NCI-H82 treated with DMSO at 0.1 percent for 48 hours (cell line): ENCODE data around the gene SMARCD3.

Experiments
- DNase-seq: peaks from one replicate; lab custom pipeline; 2025; ENCODE audit not compliant: unreplicated experiment; lab: John Stamatoyannopoulos, UW

SMARCD3 gene

DNA sequence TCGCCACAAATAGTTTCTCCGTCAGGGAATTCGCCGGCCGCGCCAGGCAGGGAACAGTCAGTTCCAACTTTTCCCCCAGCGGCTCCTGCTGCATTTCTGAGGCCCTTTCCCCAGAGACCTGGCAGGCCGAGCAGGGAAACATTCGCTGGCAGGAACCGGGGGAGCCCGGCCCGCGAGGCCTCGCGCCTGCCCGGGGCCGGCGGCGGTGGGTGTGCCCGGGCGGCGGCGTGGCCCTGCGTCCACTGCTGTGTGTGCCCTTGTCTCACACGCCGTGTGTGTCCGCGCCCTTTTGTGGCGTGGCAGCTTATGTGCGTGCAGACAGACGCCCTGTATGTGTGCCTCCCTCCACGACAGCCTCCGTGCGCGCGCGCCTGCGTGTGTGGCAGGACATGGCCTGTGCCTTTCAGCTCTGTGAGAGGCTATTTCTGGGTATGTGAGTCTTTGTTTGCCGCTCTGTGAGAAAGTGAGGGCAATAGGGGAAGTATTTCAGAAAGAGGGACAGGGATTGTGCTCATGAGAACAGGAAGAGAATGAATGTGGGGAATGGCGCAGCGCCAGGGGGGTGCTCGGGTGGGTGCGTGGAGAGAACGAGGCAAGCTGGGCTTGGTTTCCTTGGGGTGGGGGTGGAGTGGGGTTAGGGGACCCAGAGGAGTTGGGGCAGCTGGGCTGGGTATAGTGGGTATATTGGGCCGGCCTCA lies 689 bp upstream of the SMARCD3 start:
- DNase-seq = no peak

DNA sequence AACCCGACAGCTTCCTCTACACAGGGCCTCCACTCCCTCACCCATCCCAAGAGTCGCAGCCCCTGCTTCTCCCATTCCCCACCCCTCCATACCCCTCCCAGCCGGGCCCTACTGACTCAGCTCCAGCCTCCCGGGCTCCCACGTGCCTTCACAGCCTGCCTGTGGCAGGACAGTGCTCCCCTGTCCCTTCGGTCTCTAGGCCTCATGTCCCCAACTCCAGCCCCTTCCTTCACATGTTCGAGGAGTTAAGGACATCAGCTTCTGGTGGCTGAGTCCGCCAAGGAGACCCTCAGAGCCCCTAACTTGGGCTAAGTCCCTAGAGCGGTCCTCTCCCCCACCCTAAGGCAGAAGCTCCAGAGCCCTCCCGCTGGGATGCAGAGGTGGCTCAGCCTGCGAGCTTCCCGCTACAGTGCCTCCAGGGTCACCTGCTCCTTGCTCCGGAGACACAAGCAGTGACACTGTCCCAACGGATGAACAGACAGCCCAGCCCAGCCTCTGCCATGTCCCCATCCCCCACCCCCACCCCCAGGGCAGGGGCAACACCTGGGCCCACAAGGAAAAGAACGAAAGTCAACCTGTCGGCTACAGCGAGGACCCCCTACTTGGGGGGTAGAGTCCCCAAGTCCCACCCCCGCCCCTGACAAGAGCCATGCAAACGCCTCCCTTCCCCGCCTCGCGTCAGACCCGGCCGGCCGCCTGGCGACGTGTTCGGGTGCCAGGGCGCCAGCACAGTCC lies 716 bp downstream of the SMARCD3 start:
- no peak for DNase-seq

DNA sequence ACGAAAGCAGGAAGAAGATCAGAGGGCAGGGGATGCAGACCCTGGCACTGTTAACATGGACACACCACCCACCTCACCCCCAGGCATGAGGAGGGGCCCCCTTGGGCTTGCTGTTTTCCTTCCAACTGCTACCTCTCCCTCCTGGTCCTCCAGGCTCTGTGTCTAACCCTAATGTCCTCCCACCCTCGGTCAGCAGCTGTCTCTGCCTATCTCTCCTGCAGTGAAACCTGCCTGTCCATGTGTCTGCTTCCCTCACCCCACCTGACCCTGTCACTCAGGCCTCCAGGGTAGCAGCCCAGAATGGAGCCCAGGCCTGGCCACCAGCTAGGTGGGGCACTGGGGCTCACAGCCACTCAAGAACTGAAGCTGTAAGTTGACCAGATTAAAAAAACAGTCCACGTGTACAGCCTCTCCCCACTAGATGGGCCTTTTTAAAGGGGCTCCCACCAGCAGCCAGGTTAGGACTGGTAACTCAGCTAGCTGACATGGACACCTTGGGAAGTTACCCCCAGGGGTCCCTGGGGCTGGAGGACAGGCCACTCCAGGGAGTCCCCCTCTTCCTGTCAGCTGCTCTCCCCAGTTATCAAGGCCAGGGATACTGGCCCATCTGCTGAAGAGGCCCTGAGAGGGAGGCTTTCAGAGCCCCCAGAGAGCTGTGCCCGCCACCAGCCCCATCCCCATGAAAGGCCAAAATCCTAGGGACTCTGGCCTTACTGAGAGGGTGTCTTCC lies 1.5 kb downstream of the SMARCD3 start:
- DNase-seq = no peak

DNA sequence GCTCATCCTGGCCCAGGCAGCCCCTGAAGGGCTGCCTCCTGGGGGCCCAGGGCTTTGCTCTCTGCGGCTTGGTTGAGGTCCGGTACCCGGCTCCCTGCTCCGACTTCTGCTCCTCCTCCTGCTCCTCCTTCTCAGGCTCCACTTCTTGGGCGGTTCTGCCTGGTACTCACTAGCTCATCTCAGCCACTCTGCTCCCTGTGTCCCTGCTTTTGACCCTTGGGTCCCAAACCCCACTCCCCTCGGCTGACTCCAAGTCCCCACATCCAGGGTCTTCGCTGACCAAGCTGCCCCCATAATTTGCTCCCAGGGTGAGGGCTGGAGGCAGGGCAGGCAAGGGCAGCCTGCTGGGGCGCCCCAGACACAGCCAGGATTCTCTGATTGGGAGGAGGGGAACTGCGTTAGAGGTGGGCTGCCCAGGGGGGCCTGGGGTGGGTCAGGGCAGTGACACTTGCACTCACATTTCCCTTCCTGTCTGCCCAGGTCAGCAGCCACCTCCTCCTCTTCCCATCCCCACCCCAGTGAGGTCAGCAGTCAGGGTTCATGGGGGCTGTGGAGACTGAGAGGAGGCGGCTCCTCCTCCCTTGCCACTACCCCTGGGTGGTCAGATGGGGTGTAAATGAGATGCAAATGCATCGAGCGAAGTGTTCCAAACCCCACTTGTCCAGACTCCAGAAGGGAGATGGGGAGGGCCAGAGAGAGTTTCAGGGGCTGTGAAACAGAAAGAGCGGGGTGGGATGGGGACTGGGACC lies 2.2 kb downstream of the SMARCD3 start:
- no peak for DNase-seq

GRCh38 chr7:151245360-151246101 lies 3.0 kb downstream of the SMARCD3 start:
- peak; percentile 13 for DNase-seq

DNA sequence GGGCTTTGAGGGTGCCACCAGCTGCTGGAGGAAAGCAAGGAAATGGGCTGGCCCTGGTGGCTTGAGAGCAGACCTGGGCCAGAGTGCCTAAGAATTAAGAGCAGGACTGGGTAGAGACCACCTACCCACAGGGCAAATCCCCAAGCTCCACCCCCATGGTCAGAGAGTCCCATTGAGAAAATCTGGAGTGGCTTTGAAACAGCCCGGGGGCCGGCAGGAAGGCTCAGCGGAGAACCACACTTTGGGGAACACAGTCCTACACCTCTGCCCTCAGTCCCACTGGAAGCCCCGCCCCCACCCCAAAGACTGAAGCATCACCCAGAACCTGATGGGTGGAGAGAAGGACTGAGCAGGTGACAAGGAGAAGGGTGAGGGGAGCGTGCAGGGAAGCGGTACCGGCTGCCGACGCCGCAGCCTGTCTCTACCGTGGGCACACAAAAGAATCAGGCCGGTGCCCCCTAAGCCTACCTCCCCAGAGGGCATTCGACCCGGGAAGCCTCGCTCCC lies 3.6 kb downstream of the SMARCD3 start:
- no peak for DNase-seq

- peak; percentile 15 for DNase-seq
Observed at GRCh38 chr7:151244196-151244840, 4.2 kb downstream of the SMARCD3 start.

DNA sequence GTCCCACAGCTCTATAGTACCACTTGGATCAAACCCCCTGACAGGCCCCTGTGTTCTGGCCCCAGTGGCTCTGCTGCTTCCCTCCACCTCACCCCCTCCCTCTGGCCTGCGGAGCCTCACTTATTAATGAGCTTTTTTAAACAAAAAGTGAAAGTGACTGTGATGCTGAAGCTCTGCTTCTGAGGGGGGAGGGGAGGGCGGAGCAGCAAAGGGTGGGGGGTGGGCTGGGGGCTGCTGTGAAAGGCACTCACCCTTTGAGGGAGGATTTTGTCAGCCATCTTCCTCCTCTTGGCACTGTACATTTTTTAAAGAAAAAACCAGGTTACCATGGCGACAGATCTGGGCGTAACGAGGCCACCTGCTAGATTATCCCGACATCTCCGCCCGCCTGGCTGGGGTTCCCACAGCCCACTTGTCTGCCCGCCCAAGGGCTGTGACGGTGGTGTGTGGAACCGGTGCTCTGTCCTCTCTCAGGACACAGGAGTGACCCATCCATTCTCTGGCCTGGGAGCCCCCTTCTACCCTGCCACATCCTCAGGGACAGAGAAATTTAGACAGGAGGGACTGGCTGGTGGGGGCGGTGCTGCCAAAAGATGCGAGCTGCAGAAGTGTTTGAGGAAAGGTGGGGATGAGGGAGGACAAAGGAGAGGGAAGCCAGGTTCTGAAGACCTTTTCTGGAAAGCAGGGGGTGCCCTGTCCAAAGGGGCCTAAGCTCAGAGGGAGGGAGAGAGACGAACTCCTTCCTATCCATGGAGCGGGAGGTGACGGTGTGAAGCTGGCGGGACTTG lies 4.9 kb downstream of the SMARCD3 start:
- no peak for DNase-seq

GRCh38 chr7:151243045-151243349 lies 5.5 kb downstream of the SMARCD3 start:
- no peak for DNase-seq

DNA sequence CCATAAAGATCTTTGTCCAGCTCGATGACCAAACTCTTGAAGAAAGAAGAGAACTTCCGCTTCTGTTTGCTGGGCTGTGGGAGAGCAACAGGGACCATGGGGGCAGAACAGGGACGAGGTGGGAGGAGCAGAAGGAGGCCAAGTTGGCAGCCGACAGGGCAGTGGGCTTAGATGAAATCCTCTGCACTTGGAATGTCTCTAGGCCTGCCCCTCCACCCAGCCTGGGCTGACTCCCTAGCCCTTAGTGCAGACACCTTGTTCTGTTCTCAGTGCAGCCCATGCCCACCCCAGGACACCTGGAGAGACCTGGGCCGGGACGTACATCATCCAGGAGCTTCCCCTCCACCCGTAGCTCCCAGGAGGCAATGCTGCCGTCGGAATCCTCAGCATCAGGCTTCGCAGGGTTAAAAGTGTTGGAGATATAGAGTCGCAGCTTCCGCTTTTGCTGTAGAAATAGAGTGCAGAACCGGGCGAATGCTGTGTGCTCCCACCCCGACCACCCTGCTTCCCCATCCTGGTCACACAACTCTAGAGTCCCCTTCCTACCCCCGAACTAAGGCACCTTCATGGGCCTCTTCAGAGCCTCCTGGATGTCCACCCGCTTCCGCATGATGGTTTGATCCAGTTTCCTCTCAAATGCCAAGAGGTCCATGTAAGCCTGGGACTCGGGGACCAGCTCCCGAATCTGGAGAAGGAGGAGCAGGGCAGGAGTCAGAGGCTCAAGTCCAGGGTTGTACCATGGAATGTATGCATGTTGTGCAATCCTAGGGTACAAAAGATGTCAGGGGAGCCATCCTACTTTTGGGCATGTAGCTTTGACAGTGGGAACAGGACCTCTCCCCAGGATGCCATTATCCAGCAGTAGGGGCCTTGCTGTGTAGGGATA lies 6.1 kb downstream of the SMARCD3 start:
- no peak for DNase-seq

DNA sequence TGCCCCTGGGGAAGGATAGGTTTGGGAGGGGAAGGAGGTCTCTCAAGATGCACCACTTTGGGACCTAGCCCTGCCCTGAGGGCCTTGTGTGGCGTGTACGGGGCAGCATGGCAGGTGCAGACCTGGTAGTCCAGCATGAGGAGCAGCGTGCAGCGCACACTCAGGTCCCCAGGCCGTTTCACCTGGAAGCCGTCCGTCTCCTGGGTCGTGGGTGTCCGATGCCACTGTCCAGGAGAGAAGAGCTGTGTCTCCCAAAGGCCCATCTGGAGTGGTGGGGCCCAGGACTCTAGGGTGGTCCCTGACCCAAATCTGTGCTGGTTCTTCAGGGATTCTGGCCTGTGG lies 6.8 kb downstream of the SMARCD3 start:
- DNase-seq = no peak

DNA sequence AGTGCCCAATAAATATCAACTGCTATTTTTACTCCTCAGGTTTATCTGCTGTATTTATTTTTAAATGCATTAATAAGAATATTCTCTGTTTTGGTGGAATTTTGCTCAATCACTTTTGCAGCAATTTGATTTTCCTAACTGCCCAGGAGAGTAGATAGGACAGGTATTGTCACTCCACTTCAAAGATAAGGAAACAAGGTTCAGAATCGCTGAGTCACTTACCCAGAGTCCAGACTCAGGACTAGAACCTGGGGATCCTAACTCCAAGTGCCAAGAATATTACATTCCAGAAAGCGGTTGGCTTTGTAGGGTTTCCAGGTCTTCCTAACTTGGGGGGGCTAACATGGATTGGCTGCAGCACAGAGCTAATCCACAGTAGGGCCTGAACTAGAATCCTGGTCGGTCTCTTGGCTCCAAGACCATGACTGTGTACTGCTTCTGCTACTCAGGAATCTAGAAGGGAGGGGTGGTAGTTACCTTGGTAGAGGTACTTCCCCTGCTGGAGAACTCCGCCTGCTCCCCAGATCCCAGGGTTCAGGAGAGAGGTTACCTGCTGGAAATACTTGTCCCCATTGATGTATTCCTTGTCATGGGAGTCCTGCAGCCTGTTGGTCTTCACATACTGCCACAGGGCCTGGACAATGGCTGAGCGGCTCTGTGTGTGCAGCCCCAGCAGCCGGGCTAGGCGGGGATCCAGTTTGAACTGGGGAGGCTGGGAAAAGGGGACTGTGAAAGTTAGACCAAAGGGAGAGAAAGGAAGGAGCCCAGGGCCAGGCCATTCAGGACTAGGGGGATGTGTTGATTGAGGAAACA lies 7.3 kb downstream of the SMARCD3 start:
- DNase-seq = no peak

DNA sequence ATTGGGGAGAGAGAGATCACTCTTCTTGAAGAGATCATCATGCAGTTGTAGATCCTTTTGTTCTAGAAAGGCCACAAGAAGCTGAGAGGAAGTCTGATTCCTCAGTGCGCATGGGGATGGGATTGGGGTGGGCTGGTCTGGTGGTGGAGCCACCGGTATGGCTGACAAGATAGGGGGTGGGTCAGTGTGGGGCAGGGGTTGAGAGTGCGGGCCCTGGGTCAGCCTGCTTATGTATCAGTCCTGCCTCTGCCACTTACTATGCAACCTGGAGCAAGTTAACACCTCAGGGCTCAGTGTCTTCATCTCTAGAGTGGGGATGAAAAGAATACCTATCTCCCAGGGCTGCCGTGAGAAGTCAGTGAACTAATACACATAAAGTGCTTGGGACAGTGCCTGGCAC lies 8.0 kb downstream of the SMARCD3 start:
- no peak for DNase-seq

DNA sequence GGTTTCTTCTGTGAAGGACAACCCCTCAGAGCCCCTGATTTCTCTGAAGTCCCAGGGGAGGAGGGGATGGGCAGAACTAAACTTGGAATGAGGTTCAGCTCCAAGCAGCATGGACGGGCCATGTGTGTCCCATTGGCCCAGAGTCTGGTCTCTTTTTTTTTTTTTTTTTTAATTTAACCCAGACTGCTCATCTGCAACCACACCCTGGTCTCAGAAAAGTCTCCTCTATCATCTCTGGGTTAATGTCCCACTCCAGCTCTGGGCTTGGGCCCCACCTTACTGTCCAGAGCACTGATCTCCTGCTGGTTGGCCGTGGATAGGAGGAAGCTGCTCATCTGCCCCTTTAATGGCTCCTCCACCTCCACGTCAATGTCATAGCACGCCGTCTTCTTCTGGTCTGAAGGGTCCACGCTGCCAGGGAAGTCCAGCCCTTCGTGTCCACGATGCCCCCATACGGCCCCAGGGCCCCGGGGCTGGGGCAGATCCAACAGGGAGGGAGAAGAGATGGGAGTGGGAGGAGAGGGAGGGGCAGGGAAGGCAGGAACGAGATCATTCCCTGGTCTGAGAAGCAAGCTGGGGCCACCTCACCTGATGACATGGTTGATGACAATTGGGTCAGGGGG lies 8.5 kb downstream of the SMARCD3 start:
- no peak for DNase-seq

- no peak for DNase-seq
Observed at GRCh38 chr7:151238924-151239836, 9.3 kb downstream of the SMARCD3 start.

DNA sequence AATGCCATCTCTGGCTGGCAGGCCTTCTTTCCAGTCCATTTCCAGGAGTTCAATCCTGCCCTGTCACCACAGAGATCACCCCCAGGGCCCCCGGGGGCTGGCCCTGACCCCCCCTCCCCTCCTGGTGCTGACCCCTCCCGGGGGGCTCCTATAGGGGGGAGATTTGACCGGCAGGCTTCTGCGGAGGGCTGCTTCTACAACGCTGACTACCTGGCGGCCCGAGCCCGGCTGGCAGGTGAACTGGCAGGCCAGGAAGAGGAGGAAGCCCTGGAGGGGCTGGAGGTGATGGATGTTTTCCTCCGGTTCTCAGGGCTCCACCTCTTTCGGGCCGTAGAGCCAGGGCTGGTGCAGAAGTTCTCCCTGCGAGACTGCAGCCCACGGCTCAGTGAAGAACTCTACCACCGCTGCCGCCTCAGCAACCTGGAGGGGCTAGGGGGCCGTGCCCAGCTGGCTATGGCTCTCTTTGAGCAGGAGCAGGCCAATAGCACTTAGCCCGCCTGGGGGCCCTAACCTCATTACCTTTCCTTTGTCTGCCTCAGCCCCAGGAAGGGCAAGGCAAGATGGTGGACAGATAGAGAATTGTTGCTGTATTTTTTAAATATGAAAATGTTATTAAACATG lies 10.2 kb downstream of the SMARCD3 start:
- DNase-seq = no peak
